Calu3 (cell line): Measurements from ENCODE around the gene RGL4. TPM values are rescaled to one million over a fixed set of nuclear protein-coding genes. Genes with fewer than 3 reads are reported as not detected.
"Not testable (repeated sequence)": the region's sequence is repeated elsewhere in the genome, so short reads cannot be mapped to it uniquely, and the experiment has no call there.

Experiments used
- BruUV-seq: library from RNA; stranded (reverse); fragments of 400-500 nt; replicated peaks from 2 replicates; lab custom pipeline; 2021; lab: Mats Ljungman, UMichigan
- CTCF ChIA-PET: fragments of 300-600 bp; sonication (Branson Sonifier 250); formaldehyde crosslinking; loops from one replicate; lab custom pipeline; 2022; ENCODE audit warnings: antibody characterized with exemption; lab: Charles Lee
- DNase-seq: peaks from one replicate; pipeline ENCODE4 v3.0.0; 2022
- H3K27ac Mint-ChIP-seq: one replicate; pipeline ENCODE4 v1.8.0; 2022; ENCODE audit warnings: mixed read lengths; ENCODE audit not compliant: unreplicated experiment
- H3K27me3 Mint-ChIP-seq: one replicate; pipeline ENCODE4 v1.8.0; 2022; ENCODE audit warnings: mixed read lengths; ENCODE audit not compliant: unreplicated experiment
- H3K36me3 Mint-ChIP-seq: one replicate; pipeline ENCODE4 v1.8.0; 2022; ENCODE audit warnings: mild to moderate bottlenecking, moderate library complexity, mixed read lengths; ENCODE audit not compliant: insufficient read depth, unreplicated experiment
- H3K4me1 Mint-ChIP-seq: one replicate; pipeline ENCODE4 v1.8.0; 2022; ENCODE audit warnings: mild to moderate bottlenecking, low read depth, mixed read lengths; ENCODE audit not compliant: unreplicated experiment
- H3K4me3 Mint-ChIP-seq: one replicate; pipeline ENCODE4 v1.8.0; 2022; ENCODE audit warnings: mild to moderate bottlenecking, low read depth, moderate library complexity, mixed read lengths; ENCODE audit not compliant: unreplicated experiment
- H3K9me3 Mint-ChIP-seq: one replicate; pipeline ENCODE4 v1.8.0; 2022; ENCODE audit warnings: low read depth, mixed read lengths; ENCODE audit not compliant: unreplicated experiment
- CTCF ChIP-seq: fragments of 200-600 bp; IDR thresholded peaks from one replicate; pipeline ENCODE4 v1.8.0; 2022; ENCODE audit warnings: antibody characterized with exemption; ENCODE audit not compliant: unreplicated experiment
- intact Hi-C: fragments of 100-400 bp; cut with micrococcal nuclease; formaldehyde crosslinking; loops from one replicate; pipeline ENCODE4 v1.10.0; 2022; ENCODE audit not compliant: unreplicated experiment
- total RNA-seq: library from RNA; stranded (reverse); gene quantifications from 2 replicates; pipeline ENCODE4 v1.2.3, GENCODE V29; 2022

Gene RGL4
- total RNA-seq, 1 experiment from 2014 or later, result not detected

GRCh38 chr22:23652711-23653110, 38.1 kb upstream of the RGL4 start:
- Mint-ChIP-seq H3K4me3 (no peak overlapping the region), H3K9me3 (no peaks in the 10 kb centered on the region), H3K27me3 (no peaks in the 10 kb centered on the region), H3K36me3 (no peaks in the 10 kb centered on the region), H3K4me1 (no peaks in the 10 kb centered on the region), H3K27ac (no peak overlapping the region)
- no peak for TF ChIP-seq CTCF
- intact Hi-C loops, result no loop called here
- no TSS peak for BruUV-seq
- no peak for DNase-seq
- CTCF ChIA-PET, result no interaction called here

DNA sequence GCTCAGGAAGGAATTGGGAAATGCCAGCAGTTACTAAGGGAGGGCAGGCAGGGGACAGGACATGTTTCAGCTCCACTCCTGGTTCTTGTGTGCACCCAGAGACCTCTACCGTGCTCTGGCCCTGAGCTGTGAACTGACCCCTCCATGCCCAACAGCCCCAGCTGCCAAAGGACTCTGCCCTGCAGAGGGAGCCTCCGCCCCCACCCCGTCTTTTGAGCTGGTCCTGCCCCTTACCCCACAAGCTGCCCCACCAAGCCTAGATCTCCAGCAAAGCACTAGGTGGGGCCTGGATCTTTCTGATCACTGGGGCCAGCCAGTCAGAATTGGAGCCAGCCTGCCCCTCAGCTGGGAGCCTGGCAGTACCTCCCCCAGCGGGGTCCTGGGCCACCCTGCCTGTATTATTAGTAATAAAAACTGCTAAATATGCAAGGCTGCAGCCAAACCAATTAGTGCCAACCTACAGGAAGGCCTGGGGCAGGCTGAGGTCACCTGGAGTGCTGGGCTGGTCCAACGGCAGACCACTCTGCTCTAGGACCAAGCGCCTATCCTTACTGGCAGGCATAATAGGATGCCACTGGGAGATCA, 34.8 kb upstream of the RGL4 start:
- BruUV-seq, result no TSS peak
- no peaks in the 10 kb centered on the region for H3K4me1 Mint-ChIP-seq
- no peaks in the 10 kb centered on the region for H3K27me3 Mint-ChIP-seq
- CTCF ChIA-PET, result interaction anchor here (0.6 kb wide), 1 partner anchor 22 kb away, joined by 4 read pairs; no protein-coding TSS in a partner anchor
- no peaks in the 10 kb centered on the region for H3K9me3 Mint-ChIP-seq
- DNase-seq, result no peak
- no peak overlapping the region for H3K4me3 Mint-ChIP-seq
- no peak for TF ChIP-seq CTCF
- no peak overlapping the region for H3K27ac Mint-ChIP-seq
- intact Hi-C loops, result no loop called here
- H3K36me3 Mint-ChIP-seq, result no peaks in the 10 kb centered on the region

GRCh38 chr22:23657727-23658126, 33.1 kb upstream of the RGL4 start:
- peaks cover 5% of the 10 kb centered on the region for H3K36me3 Mint-ChIP-seq
- BruUV-seq, result no TSS peak
- intact Hi-C loops, result no loop called here
- H3K4me1 Mint-ChIP-seq, result no peaks in the 10 kb centered on the region
- H3K27ac Mint-ChIP-seq, result no peak overlapping the region
- CTCF ChIA-PET, result no interaction called here
- DNase-seq, result no peak
- H3K27me3 Mint-ChIP-seq, result no peaks in the 10 kb centered on the region
- no peak for TF ChIP-seq CTCF
- no peak overlapping the region for H3K4me3 Mint-ChIP-seq
- peaks cover 2% of the 10 kb centered on the region for H3K9me3 Mint-ChIP-seq

- BruUV-seq, H3K27me3 Mint-ChIP-seq, CTCF ChIA-PET, H3K4me3 Mint-ChIP-seq, H3K27ac Mint-ChIP-seq, H3K9me3 Mint-ChIP-seq, DNase-seq, H3K4me1 Mint-ChIP-seq, intact Hi-C loops, H3K36me3 Mint-ChIP-seq: not testable (repeated sequence)
Observed at GRCh38 chr22:23660381-23660780, 30.4 kb upstream of the RGL4 start.
